HepG2 (cell line): ENCODE data around the gene FAS. TPM values are rescaled to one million over a fixed set of nuclear protein-coding genes. Genes with fewer than 3 reads are reported as not detected.

ENCODE experiments used
- ATF7-NPFF ChIP-seq: sonication (generic); formaldehyde crosslinking; IDR thresholded peaks from 2 replicates; pipeline ENCODE4 v1.8.1; 2023; ENCODE audit warnings: mild to moderate bottlenecking, low read depth, missing genetic modification reagents, moderate library complexity
- ATM ChIP-seq: fragments of 450-650 bp; IDR thresholded peaks from 2 replicates; pipeline ENCODE4 v1.7.1; 2017; ENCODE audit warnings: mild to moderate bottlenecking, borderline replicate concordance
- NAIF1 ChIP-seq: sonication (generic); formaldehyde crosslinking; IDR thresholded peaks from 2 replicates; pipeline ENCODE4 v1.5.0; 2020; ENCODE audit warnings: mild to moderate bottlenecking, missing genetic modification reagents, borderline replicate concordance
- PAX8 ChIP-seq: sonication (generic); formaldehyde crosslinking; IDR thresholded peaks from 2 replicates; pipeline ENCODE4 v1.8.0; 2022; ENCODE audit warnings: mild to moderate bottlenecking, missing genetic modification reagents, borderline replicate concordance
- PPARG ChIP-seq: conservative IDR thresholded peaks from 2 replicates; pipeline ENCODE4 v1.6.1; 2016; ENCODE audit warnings: missing biosample characterization, missing genetic modification reagents
- PTBP1 ChIP-seq: fragments of 200-400 bp; formaldehyde crosslinking; IDR thresholded peaks from 2 replicates; pipeline ENCODE4 v1.6.1; 2018; ENCODE audit warnings: low read length, low read depth; ENCODE audit not compliant: poor library complexity, severe bottlenecking
- SP5 ChIP-seq: IDR thresholded peaks from 2 replicates; pipeline ENCODE4 v1.6.1; 2016; ENCODE audit warnings: low read depth, borderline replicate concordance
- ZNF207 ChIP-seq: fragments of 450-650 bp; IDR thresholded peaks from 2 replicates; pipeline ENCODE4 v1.6.1; 2016; ENCODE audit warnings: antibody characterized with exemption, borderline replicate concordance
- ZNF331 ChIP-seq: sonication (generic); formaldehyde crosslinking; IDR thresholded peaks from 2 replicates; pipeline ENCODE4 v1.4.0; 2020; ENCODE audit warnings: missing genetic modification reagents
- ZNF546 ChIP-seq: sonication (generic); formaldehyde crosslinking; conservative IDR thresholded peaks from 2 replicates; pipeline ENCODE4 v1.8.1; 2023; ENCODE audit warnings: mild to moderate bottlenecking, missing genetic modification reagents
- polyA plus RNA-seq, 8 experiments: library from polyadenylated mRNA; depleted of rRNA in 3 of 8; stranded (reverse) in 7 of 8; unstranded in 1 of 8; fragments of >200 nt; fragmentation: Illumina TruSeq in 4 of 8; extraction: Trizol in 4 of 8; gene quantifications; 2 replicates each; pipeline versions ENCODE4 v1.2.1 to v1.2.3, GENCODE V29; 2011 to 2016; ENCODE audit warnings: low read depth in 4 of 8, missing spikeins in 1 of 8, mixed read lengths in 1 of 8; ENCODE audit not compliant: insufficient read depth in 1 of 8
- total RNA-seq, 5 experiments: library from RNA; depleted of rRNA; stranded (reverse); fragments of >200 nt; fragmentation: Illumina TruSeq; extraction: Trizol; gene quantifications; 2 replicates each; pipeline ENCODE4 v1.2.3, GENCODE V29; 2016; ENCODE audit warnings: low read depth in 1 of 5
- TF ChIP-seq, protein P1 (sequence below), 2 experiments: sonication (generic) in 1 of 2; formaldehyde crosslinking in 1 of 2; IDR thresholded peaks; 2 replicates each; pipeline versions ENCODE4 v1.4.0 to v1.6.1; 2016 to 2020; ENCODE audit warnings: borderline replicate concordance in 1 of 2, low read depth in 1 of 2, mild to moderate bottlenecking in 1 of 2, missing genetic modification reagents in 1 of 2
- TF ChIP-seq, protein P2 (sequence below): sonication (generic); formaldehyde crosslinking; IDR thresholded peaks from 2 replicates; pipeline ENCODE4 v1.8.0; 2022; ENCODE audit warnings: mild to moderate bottlenecking, missing genetic modification reagents, moderate library complexity
- TF ChIP-seq, protein P3 (sequence below): sonication (generic); formaldehyde crosslinking; IDR thresholded peaks from 2 replicates; pipeline ENCODE4 v1.8.1; 2023; ENCODE audit warnings: mild to moderate bottlenecking, missing genetic modification reagents
- TF ChIP-seq, protein P4 (sequence below): sonication (generic); formaldehyde crosslinking; IDR thresholded peaks from 2 replicates; pipeline ENCODE4 v1.9.0; 2022; ENCODE audit warnings: missing genetic modification reagents, mild to moderate bottlenecking, borderline replicate concordance
- TF ChIP-seq, protein P5 (sequence below): sonication (generic); formaldehyde crosslinking; conservative IDR thresholded peaks from 2 replicates; pipeline ENCODE4 v1.8.0; 2022; ENCODE audit warnings: low read depth, missing genetic modification reagents
- TF ChIP-seq, protein P6 (sequence below): sonication (generic); formaldehyde crosslinking; IDR thresholded peaks from 2 replicates; pipeline ENCODE4 v1.9.0; 2021; ENCODE audit warnings: missing genetic modification reagents, borderline replicate concordance

Gene FAS
- total and polyA plus RNA-seq, 2 of the 13 experiments (the other 11 are each of a cell fraction or from before 2014, with no cell fraction given): 5.9 to 17.9 TPM

DNA sequence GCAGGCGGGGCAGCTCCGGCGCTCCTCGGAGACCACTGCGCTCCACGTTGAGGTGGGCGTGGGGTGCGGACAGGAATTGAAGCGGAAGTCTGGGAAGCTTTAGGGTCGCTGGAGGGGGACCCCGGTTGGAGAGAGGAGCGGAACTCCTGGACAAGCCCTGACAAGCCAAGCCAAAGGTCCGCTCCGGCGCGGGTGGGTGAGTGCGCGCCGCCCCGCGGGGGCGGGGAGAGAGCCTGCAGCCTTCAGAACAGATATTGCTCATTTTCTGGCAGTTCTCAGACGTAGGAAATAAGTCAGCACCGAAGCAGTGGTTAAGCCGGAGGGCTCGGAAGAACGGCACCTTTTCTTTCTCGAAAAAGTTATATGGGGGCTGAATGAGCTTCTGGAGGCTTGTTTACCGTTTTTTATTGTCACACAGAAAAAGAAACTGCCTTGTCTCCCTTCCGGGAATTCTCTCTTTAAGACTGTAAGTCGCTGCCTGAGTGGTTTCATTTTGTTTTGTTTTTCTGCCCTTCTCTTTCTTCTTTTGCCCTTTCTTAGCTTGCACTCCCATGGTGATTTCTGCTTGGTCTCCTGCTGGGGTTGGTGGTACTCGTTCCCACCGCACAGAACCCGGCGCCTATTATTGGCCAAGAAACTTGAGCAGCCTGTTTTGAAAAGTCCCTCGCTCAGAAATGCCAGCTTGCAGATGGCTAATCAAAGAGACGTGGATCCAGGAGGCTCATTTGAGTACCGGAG is 732 bp downstream of the FAS start (continued):
- TF ChIP-seq ZNF331 (no peak), ZNF207 (no peak), PAX8 (CRISPR knock-in tag) (no peak), ATM (no peak), SP5 (no peak), PPARG (no peak), PTBP1 (no peak), NAIF1 (CRISPR knock-in tag) (no peak), ZNF546 (peak; percentile 44; the same call in 1 of the 2 replicates), ATF7-NPFF (CRISPR knock-in tag) (no peak)
- TF ChIP-seq, protein P1, sequence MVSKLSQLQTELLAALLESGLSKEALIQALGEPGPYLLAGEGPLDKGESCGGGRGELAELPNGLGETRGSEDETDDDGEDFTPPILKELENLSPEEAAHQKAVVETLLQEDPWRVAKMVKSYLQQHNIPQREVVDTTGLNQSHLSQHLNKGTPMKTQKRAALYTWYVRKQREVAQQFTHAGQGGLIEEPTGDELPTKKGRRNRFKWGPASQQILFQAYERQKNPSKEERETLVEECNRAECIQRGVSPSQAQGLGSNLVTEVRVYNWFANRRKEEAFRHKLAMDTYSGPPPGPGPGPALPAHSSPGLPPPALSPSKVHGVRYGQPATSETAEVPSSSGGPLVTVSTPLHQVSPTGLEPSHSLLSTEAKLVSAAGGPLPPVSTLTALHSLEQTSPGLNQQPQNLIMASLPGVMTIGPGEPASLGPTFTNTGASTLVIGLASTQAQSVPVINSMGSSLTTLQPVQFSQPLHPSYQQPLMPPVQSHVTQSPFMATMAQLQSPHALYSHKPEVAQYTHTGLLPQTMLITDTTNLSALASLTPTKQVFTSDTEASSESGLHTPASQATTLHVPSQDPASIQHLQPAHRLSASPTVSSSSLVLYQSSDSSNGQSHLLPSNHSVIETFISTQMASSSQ (IDR thresholded peaks at IDR 0.05; ENCODE audit: low read depth): no peak
- TF ChIP-seq, protein P1 (CRISPR knock-in tag; IDR thresholded peaks at IDR 0.05; ENCODE audit: borderline replicate concordance): 0 out of 2 replicates have a peak, but pooled peaks have one; percentile 11
- TF ChIP-seq, protein P2, sequence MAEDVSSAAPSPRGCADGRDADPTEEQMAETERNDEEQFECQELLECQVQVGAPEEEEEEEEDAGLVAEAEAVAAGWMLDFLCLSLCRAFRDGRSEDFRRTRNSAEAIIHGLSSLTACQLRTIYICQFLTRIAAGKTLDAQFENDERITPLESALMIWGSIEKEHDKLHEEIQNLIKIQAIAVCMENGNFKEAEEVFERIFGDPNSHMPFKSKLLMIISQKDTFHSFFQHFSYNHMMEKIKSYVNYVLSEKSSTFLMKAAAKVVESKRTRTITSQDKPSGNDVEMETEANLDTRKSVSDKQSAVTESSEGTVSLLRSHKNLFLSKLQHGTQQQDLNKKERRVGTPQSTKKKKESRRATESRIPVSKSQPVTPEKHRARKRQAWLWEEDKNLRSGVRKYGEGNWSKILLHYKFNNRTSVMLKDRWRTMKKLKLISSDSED: no peak
- TF ChIP-seq, protein P3, sequence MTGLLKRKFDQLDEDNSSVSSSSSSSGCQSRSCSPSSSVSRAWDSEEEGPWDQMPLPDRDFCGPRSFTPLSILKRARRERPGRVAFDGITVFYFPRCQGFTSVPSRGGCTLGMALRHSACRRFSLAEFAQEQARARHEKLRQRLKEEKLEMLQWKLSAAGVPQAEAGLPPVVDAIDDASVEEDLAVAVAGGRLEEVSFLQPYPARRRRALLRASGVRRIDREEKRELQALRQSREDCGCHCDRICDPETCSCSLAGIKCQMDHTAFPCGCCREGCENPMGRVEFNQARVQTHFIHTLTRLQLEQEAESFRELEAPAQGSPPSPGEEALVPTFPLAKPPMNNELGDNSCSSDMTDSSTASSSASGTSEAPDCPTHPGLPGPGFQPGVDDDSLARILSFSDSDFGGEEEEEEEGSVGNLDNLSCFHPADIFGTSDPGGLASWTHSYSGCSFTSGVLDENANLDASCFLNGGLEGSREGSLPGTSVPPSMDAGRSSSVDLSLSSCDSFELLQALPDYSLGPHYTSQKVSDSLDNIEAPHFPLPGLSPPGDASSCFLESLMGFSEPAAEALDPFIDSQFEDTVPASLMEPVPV (CRISPR knock-in tag): no peak
- TF ChIP-seq, protein P4, sequence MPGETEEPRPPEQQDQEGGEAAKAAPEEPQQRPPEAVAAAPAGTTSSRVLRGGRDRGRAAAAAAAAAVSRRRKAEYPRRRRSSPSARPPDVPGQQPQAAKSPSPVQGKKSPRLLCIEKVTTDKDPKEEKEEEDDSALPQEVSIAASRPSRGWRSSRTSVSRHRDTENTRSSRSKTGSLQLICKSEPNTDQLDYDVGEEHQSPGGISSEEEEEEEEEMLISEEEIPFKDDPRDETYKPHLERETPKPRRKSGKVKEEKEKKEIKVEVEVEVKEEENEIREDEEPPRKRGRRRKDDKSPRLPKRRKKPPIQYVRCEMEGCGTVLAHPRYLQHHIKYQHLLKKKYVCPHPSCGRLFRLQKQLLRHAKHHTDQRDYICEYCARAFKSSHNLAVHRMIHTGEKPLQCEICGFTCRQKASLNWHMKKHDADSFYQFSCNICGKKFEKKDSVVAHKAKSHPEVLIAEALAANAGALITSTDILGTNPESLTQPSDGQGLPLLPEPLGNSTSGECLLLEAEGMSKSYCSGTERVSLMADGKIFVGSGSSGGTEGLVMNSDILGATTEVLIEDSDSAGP: no peak
- TF ChIP-seq, protein P5, sequence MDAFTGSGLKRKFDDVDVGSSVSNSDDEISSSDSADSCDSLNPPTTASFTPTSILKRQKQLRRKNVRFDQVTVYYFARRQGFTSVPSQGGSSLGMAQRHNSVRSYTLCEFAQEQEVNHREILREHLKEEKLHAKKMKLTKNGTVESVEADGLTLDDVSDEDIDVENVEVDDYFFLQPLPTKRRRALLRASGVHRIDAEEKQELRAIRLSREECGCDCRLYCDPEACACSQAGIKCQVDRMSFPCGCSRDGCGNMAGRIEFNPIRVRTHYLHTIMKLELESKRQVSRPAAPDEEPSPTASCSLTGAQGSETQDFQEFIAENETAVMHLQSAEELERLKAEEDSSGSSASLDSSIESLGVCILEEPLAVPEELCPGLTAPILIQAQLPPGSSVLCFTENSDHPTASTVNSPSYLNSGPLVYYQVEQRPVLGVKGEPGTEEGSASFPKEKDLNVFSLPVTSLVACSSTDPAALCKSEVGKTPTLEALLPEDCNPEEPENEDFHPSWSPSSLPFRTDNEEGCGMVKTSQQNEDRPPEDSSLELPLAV (CRISPR knock-in tag): no peak
- TF ChIP-seq, protein P6, sequence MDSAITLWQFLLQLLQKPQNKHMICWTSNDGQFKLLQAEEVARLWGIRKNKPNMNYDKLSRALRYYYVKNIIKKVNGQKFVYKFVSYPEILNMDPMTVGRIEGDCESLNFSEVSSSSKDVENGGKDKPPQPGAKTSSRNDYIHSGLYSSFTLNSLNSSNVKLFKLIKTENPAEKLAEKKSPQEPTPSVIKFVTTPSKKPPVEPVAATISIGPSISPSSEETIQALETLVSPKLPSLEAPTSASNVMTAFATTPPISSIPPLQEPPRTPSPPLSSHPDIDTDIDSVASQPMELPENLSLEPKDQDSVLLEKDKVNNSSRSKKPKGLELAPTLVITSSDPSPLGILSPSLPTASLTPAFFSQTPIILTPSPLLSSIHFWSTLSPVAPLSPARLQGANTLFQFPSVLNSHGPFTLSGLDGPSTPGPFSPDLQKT (CRISPR knock-in tag): no peak
